Stimulated activated CD4-positive, alpha-beta T cell treated with anti-CD3 and anti-CD28 coated beads, Interleukin-2, amount 100 ng/mL, for 48 hours (primary cell): Measurements from ENCODE around the gene PRPF19.
A peak's percentile ranks its signal among the peaks of the same experiment; 100 is the strongest.
"Not testable (repeated sequence)": the region's sequence is repeated elsewhere in the genome, so short reads cannot be mapped to it uniquely, and the experiment has no call there.

Experiments used
- DNase-seq, 2 donors: peaks; one replicate each; pipeline ENCODE4 v3.0.0-alpha.2; 2020

PRPF19 gene

DNA sequence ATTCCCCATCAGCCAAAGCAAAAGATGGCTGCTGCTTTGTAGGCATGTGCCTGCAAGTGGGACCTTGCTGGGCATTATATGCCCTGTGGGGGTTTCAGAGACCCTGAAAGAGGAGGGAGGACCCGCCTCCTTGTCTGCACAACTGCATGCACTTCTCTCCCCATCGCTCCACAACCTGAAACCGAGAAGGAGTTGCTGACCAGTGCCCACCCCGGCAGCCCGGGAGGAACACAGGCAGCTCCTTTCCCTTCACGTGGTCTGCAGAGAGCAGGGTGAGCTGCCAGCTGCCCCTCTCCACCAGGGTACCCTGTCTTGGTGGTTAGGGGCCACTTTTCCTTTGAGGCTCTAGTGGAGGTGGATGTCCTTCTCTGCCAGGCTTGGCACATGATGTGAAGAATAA, 16.5 kb upstream of the PRPF19 start:
- DNase-seq = no peak

DNA sequence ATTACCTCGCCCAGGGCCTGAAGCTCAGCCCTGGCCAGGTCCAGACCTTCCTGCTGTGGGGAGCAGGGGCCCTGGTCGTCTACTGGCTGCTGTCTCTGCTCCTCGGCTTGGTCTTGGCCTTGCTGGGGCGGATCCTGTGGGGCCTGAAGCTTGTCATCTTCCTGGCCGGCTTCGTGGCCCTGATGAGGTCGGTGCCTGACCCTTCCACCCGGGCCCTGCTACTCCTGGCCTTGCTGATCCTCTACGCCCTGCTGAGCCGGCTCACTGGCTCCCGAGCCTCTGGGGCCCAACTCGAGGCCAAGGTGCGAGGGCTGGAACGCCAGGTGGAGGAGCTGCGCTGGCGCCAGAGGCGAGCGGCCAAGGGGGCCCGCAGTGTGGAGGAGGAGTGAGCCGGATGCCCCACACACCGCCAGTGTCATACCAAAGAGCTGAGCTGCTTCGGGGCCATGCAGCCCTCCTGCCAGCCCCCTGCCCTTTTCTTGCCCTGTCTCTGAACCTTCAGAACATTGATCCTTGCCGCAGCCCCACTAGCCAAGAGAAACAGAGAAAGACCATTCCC, 15.5 kb upstream of the PRPF19 start:
- no peak for DNase-seq

DNA sequence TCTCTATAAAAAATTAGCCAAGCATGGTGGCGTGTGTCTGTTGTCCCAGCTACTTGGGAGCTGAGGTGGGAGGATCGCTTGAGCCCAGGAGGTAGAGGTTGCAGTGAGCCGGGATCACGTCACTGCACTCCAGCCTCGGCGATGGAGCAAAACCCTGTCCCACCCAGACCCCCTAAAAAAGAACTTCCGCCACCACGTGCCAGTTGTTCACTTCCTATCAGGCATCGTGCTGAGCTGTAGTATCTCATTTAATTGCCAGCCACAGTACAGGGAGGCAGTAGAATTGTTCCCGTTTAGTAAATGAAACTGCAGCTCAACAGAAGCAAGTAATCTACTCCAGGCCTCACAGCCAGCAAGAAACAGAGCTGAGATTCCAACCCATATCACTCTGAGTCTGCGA, 14.9 kb upstream of the PRPF19 start:
- DNase-seq = no peak

DNA sequence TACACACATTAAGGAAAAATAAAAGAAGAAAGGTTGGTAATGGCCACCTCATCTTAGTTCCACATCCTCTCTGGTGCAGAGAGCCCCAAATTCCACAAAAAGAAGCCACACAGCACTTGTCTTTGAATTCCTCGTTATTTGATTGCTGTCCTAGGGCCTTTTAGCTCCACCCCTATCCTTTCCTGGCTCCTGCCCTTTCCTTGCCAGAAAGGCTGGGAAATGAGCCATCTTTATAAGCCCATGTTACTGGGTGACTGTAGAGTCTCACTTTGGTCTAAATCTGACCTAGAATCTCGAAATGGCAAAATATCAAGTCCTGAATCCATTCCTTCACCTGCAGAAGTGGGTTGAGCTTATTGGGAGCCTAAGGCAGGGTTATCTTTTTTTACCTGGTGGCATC, 13.6 kb upstream of the PRPF19 start:
- DNase-seq = no peak

DNA sequence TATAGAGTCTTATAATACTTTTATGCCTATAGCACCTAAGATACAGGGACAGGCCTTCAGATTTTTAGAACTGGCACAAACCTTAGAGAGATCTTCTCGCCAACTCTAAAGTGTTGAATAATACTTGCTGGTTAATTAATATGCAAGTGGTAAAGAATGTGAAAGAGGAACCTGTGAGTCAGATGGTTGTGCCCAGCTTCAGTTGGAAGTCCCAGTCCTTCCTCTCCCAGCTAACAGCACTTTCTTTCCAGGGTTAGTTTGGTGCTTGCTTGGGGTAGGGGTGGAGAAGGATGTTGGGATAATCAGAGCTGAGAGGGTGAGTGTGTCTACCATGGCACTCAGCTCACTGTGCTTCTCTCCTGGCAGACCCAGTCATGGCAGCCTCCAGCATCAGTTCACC, 12.9 kb upstream of the PRPF19 start:
- no peak for DNase-seq

DNA sequence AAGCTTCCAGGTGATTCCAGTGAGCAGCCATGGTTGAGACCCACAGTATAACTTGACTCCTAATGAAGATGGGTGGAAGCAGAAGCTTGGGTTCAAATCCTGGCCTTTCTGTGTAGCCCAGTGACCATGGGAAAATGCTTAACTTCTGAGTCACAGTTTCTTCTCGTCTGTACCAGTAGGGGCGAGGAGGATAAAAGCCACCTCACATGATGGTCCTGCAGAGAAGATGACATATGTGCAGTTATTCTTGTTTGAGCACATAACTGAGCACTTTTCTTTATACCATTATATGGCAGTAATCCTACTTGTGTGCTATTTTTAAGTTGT, 12.5 kb upstream of the PRPF19 start:
- no peak for DNase-seq

DNA sequence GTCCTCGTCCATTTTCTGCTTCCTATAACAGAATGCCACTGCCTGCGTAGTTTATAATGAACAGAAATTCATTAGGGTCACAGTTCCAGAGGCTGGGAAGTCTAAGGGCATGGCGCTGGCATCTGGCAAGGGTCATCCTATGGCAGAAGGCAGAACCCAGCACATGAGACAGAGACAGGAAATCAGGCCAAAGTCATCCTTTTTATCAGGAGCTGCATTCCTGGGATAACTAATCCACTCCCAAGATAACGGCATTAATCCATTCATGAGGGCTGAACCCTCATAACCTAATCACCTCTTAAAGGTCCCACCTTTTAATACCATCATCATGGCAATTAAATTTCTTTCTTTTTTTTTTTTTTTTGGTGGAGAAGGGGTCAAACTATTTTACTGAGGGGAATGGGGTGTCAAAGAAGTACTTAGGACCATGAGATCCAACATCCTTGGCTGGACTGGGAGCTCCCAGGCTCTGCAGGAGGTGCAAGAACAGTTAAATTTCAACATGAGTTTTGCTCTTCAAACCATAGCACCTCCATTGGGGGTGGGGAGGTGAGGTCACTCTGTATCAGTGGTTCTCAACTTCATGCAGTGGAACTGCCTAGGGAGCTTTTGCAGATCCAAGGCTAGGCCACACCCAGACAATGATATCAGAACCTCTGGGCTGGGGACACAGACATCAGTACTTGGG, 12.0 kb upstream of the PRPF19 start:
- DNase-seq = no peak

DNA sequence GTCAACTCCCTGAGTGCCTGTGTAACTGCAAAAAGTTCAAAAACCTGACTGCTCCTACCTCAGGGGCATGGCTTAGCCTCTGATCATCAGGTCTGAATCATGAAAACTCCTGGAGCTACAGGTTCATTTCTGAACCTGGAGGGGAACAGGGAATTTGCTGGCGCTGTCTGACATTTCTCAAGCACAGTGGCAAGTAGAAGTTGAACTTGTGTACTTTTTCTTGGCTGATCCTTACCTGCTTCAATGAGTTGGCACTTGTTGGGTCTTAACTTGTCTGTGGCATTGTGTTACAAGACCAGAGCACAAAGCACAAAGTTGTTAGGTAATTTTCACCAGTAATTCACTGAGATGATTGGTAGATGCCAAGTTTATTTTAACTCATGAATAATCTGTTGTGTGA, 10.9 kb upstream of the PRPF19 start:
- no peak for DNase-seq

DNA sequence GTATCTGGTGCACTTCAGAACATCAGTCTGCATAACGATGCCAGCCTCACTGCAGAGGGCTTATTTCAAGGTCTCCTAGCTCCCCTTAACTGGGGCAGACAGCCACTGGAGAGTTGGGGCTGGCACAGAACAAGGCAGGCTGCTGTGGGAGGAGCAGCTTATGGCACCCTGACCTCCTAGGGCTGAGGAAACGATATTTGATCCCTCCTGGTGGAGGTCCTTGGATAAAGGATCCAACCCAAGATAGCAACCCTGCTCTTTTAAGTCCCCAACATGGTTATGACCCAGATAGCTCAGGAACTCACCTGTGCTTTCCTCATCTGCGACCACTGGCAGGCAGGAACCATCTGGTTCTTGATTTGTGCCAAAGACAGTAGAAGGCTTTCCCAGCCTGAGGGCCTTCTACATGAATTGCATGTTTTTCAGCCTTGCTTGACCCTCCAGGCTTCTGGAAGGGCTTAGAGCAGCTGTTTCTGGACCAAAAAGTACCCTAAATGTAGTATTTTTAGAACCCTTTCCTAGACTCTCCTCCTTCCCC, 10.4 kb upstream of the PRPF19 start:
- no peak for DNase-seq

DNA sequence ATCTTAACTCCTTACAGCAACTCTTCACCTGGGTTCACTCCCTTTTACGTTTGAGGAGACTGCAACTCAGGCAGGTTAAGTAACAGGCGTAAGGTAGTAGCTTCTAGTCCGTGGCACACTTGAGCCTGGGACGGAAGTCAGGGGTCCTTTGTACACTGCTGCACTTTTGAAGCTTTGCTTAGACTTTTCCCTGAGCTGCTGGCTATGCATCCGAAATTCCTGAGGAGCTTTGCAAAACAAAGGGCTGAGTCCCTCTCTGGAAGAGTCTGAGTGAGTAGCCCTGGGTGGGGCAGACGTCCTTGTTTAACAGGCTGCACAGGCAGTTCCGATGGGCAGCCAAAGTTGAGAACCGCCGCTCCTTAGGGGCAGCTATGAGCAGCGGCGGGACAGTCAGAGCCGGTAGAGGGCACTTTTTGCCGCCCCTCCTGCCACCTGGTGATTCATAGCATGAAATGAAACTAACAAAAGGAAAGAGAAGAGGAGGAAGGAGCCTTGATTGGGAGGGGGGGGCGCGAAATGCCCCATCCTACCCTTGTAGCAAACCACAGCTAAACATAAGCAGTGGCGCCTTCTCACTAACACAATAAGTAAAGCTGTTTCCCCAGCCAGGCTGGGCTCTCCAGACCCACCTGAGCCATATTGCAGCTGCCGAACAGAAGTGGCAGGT, 9.0 kb upstream of the PRPF19 start:
- peak; percentile 41 to 49 for DNase-seq

DNA sequence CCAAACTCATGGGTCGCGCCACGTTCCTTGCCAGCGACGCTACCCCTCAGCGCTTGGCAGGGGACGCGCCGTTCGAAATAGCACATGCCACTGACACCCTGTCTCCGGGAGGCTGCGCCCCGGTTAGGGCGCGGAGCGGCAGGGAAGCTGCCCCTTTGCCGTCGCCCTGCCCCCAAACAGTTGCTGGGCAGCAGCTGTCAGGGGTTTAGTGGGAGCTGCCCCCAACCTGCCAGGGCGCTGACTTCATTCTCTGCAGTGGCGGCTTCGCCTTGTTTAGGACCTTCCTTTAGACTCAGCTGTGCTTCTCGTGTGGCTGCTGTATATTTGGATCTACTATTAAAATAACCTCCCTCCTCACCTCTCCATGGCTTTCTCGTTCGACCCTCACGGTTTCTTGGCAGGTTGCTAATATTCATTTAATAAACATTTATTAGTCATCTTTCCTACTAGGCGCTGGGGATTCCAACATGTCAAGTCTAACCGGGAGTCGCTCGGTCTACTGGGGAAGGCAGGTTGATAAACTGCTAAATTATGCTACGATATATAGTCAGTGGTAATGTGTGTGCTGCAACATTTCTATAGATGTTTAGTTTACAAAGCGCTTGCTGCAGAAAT, 8.4 kb upstream of the PRPF19 start:
- DNase-seq = peak in 1 of 2 donors; percentile 10

DNA sequence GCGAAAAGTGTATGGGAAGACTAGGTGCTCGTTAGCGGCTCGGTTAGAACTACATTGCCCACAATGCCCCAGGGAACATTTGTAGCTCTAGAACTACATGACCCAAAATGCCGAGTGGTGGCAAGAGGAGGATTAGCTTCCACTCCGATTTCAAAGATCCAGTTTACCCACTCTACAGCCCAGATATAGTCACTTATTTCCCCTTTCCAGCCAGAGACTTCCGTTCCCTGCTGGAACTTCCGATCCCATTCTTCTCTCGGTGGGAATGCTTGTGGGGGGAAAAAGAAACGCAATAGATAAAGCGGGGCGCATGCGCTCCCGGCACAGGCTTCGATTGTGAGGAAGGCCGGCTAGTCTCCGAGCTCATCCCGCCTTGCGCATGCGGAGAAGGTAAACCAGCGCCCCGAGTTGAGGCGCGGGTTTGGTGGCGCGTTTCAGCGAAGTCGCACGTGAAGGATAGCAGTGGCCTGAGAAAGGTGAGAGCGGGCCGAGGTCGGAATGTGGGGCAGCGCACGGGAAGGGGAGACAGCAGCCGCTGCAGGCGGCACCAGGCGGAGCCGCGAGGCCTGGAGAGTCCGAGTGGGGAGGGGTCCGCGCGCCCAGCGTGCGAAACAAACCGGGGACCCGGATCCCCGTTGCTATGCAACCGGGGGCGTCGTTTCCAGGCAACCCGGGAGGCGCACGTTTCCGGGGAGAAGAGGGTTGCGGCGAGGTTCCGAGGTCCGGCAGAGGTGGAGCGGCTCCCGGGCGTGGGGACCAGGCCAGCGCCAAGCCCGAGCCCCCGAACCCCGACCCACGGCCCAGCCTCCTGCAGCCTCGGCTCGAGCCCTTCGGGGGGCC, 7.6 kb upstream of the PRPF19 start, which contains the start of gene TMEM109:
Gene TMEM109 (plus strand): TSS at position 366 of the 840 bp plus-strand sequence. CDS start 5,536 bp downstream, outside the sequence.
- peak; percentile 79 to 82 for DNase-seq

DNA sequence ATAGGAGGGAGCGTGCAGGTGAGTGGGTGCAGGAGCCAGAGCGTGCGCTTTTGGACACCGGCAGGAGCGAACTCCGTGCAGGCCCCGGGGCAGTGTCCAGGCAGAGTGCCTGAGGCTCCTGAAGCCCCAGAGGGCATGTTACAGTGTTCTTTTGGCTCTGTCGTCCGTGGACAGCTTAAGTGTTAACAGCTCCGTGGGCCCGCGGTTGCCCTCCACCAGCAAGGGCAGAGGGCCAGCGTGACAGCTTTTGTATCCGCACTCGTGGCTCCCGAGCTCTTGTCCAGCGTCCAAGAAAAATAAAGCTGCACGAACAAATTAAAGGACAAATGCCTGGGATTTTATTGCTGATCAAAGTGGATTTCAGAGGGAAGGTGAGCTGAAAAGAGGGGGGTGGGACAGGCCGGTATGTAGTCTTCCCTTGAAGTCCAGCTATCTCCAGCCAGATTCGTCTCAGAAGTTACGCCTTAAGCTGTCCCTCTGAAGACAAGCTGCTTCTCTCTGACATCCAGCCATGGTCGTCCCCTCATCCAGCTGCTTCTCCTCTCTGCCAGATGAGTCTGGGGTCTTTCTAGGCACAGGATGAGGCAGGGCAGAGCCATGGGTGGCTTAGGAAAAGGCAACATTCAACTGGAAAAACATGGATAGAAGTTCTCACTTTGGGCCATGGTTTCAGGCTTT, 6.6 kb upstream of the PRPF19 start:
- DNase-seq = no peak

DNA sequence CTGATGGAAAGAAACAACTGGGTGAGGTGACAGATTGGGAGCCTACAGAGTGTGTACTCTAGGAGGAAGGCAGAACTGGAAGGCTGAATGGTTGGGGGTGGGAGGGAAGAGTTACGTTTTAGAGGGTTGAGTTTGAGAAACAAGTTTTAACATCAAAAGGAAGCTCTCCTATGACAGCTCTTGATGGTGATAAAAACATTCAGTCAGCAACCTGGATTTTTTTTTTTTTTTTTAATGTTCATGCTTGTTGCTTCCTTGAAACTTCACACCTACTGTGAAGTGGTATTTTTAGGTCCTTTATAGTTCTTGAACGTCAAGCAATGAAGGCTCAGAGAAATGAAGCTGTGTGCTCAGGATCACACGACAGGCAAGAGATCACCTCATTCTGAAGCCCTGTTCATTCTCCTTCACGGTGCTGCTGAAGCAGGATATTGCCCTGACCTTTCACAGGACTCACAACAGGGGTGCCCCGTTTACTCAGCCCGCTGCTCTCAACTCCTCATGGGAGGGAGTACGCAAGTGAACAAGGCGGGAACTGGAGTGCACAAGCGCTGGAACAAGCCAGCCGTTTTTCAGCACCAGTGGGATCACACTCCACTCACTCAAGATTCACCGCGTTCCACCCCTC, 6.0 kb upstream of the PRPF19 start:
- no peak for DNase-seq

DNA sequence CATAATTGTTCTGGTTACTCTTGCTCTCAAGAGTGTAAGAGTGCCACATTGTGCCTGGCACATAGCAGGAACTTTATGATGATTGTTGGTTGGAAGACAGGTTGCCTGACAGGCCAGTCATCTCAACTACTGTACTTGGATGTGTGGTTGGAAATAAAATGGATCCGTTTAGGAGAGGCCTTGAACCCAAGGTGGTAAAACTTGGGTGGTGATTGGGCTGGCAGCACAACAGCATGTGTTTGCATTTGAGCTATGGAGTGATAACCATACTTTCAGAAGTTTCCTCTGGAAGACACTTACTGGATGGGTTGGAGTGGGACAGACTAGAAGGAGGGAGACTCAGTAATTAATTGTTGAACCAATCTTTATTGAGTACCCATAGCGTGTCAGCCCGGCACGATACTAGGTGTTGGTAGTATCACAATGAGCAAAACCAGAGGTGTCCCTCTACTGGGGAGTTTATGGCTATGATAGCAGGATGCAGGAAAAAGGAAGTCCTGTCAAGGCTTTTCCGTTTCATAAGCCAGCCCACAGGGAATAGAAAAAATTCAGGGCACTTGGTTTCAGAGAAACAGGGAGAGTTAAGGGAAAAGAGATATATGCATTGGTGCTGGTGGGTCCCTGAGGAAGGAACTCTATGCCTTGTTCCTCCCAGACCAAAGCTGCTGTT, 4.5 kb upstream of the PRPF19 start:
- DNase-seq = no peak

DNA sequence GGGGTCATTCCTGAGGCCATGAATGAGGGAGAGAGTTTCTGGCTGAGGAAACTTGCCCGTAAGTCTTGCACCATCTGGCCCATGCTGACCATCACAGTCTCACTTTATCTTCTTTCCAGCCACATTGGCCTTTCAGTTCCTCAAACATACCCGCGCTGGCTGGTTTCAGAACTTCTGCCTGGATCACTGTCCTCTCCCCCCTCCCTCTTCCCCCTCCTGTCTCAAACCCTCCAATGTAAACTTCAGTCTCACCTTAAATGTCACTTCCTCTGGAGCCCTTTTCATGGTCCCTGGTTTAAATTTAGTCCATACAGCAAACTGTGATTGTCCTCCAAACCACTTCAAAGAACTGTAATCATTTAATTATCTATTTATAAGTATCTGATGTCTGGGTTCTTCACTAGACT, 3.9 kb upstream of the PRPF19 start:
- DNase-seq = no peak

DNA sequence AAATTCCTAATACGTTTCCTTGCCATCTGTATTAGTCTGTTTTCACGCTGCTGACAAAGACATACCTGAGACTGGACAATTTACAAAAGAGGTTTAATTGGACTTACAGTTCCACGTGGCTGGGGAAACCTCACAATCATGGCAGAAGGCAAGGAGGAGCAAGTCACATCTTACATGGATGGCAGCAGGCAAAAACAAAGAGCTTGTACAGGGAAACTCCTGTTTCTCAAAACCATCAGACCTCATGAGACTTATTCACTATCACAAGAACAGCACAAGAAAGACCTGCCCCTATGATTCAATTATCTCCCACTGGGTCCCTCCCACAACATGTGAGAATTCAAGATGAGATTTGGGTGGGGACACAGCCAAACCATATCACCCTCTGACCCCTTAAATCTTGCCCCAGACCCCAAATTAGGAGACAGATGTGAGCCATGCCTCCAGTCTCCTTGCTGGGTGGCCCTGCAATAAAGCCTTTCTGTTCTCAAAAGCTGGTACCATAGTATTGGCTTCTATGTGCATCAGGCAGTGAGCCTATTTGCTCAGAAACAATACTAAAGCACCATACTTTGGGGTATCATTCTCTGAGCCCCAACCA, 3.4 kb upstream of the PRPF19 start:
- DNase-seq = not testable (repeated sequence)

DNA sequence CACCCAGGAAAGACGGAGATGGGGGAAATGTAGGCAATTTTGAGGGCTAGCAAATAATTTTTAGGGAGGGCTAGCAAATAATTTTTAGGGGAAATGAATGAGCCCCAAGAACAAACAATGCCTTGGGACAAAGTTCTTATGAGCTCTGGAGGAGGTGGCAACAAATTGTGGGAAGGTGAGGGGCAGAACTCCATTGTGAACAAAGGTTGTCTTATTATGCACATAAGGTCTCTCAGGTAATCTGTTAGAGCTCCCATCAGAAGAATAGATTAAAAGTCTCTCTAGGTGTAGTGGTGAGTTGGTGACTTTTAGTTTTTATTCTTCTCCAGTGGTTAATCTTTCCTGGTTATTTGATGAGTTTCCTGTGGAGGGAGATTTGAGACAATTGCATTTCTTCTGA, 2.4 kb upstream of the PRPF19 start:
- no peak for DNase-seq

DNA sequence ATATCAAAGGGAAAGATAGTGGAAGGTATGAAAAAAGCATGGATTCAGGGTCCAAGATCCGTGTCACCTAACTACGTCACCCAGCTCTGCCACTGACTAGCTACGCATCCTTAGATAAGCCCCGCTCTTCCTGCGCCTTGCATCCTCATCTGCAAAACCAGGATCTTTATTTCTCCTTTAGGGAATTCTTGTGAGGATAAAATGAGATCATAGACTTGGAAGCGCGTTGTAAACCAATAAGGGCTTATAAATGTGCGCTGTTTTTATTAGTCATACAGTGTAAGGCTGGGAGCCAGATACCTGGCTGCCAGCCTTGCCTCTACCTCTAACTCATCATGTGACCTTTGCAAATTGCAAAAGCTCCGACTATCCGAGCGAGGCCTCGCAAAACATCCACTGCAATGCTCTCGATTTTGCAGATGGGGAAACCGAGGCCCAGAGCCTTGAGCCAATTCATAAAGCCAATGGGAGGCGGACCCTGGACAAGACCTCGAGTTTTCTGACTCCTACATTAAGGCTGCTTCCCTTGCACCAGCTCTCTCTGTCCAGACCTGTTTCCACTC, 753 bp downstream of the PRPF19 start:
- no peak for DNase-seq

DNA sequence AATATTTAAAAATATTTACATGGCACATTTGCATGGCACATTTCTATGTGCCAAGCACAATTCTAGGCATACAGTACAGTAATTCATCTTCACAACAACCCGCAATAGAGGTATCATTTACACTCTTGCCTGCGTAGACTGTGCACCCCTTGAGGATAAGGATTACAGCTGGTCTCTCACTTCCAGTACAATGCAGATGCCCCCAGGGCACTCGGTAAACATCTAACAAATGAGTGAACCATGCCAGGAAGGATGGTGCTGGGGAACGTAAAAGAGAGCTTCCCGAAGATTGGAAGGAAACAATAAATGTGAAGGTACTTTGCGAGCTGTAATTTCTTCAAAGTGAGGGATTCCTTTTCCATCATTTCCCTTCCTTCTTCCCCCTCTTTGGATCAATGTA, 1.3 kb downstream of the PRPF19 start:
- no peak for DNase-seq
